Lower leg skin (tissue), 4 donors: ENCODE measurements around the gene DUOXA1. TPM values are rescaled to one million over a fixed set of nuclear protein-coding genes. Genes with fewer than 3 reads are reported as not detected.
"Not testable (repeated sequence)": the region's sequence is repeated elsewhere in the genome, so short reads cannot be mapped to it uniquely, and the experiment has no call there.

Experiments used
- DNase-seq, 2 donors: peaks; one replicate each; pipeline ENCODE4 v3.0.0-alpha.2; 2019; ENCODE audit warnings: low spot score in 2 of 2
- H3K4me3 ChIP-seq: fragments of 200-600 bp; sonication (generic); 2 replicates; pipeline ENCODE4 v1.5.1; 2017; ENCODE audit warnings: mild to moderate bottlenecking, low read depth; ENCODE audit not compliant: poor library complexity, severe bottlenecking
- WGBS, 2 donors: methylation state at CpG; one replicate each; pipeline ENCODE4 v1.1.5; 2018; 5-methylcytosine and 5-hydroxymethylcytosine counted together
- intact Hi-C: fragments of 100-400 bp; cut with DNase I; formaldehyde crosslinking; loops from one replicate; pipeline ENCODE4 v1.15.0; 2023; ENCODE audit warnings: low total_unique reads
- total RNA-seq, 4 donors: library from RNA; depleted of rRNA; stranded (reverse); fragments of >200 nt; gene quantifications; one replicate each; pipeline ENCODE4 v1.1.0, GENCODE V29; 2016

The DUOXA1 gene
- total RNA-seq, 4 donors from 2014 or later: 58.1 to 112 (median 99.0) TPM

- H3K4me3 ChIP-seq, DNase-seq, intact Hi-C loops: not testable (repeated sequence)
Observed at GRCh38 chr15:45073602-45074001, 56.1 kb downstream of the DUOXA1 start.

- WGBS, 2 donors: 69 to 86% methylated on average over 2 to 4 of the region's 6 CpGs
- intact Hi-C loops, DNase-seq, H3K4me3 ChIP-seq: not testable (repeated sequence)
Observed at GRCh38 chr15:45069942-45070360, 59.7 kb downstream of the DUOXA1 start.

Other genes with a start within 250 kb of the DUOXA1 start
- gene TERB2, start 173.2 kb downstream of the DUOXA1 start, total RNA-seq: not detected
- 10 to 100 TPM; 54.3 to 87.9 (median 83.9) TPM for gene SORD, start 106.7 kb downstream of the DUOXA1 start, total RNA-seq
- gene DUOX2, start 15.7 kb downstream of the DUOXA1 start, total RNA-seq: 10 to 100 TPM in 1 of 4 donors, 1 to 10 TPM in 3; 3.5 to 11.0 (median 3.9) TPM
- not detected for gene DUOXA2, start 15.6 kb downstream of the DUOXA1 start, total RNA-seq
- gene DUOX1, start 115 bp upstream of the DUOXA1 start, total RNA-seq: 100 to 1,000 TPM in 2 of 4 donors, 10 to 100 TPM in 2; 90.1 to 162 (median 114) TPM
- gene SHF, start 58.1 kb upstream of the DUOXA1 start, total RNA-seq: 10 to 100 TPM in 2 of 4 donors, 1 to 10 TPM in 2; 6.0 to 19.4 (median 13.0) TPM
- not detected for gene SLC28A2, start 122.4 kb upstream of the DUOXA1 start, total RNA-seq
- 100 to 1,000 TPM; 120 to 178 (median 159) TPM for gene GATM, start 248.7 kb upstream of the DUOXA1 start, total RNA-seq